ENCODE measurements around the gene COX5B.
"Not testable (repeated sequence)": the region's sequence is repeated elsewhere in the genome, so short reads cannot be mapped to it uniquely, and the experiment has no call there.

Gene COX5B

GRCh38 chr2:97645695-97646629, at the start of gene COX5B:
Gene COX5B (plus strand): TSS chr2:97646062. CDS start chr2:97646087, 25 bp downstream.
- DNase-seq: peak; percentile 98

DNA sequence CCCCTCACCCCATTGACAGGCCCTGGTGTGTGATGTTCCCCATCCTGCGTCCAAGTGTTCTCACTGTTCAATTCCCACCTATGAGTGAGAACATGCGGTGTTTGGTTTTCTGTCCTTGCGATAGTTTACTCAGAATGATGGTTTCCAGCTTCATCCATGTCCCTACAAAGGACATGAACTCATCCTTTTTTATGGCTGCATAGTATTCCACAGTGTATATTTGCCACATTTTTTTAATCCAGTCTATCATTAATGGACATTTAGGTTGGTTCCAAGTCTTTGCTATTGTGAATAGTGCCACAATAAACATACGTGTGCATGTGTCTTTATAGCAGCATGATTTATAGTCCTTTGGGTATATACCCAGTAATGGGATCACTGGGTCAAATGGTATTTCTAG, 49.7 kb upstream of the COX5B start:
- not testable (repeated sequence) for DNase-seq

- DNase-seq: not testable (repeated sequence)
Observed at GRCh38 chr2:97601537-97601936, 44.3 kb upstream of the COX5B start.

DNA sequence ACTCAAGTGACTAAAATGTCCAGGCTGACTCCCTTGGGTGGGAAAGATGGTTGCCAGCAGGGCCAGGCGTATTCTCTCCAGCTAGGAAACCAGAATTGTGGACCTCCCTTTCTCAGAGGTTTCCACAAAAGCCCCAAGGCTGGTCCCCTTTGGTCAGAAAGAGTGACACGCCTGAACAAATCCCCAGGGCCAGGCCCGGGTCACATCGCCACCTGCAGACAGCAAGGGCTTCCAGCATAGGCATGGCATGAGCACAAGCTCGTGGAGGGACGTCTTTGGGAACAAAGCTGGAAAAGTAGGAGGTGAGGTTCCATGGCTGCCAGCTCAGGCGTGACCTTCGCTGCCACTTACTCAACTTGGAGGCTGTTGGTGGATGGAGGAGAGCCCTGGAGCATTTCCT, 40.8 kb upstream of the COX5B start:
- DNase-seq: not testable (repeated sequence)

GRCh38 chr2:97605524-97606339, 40.1 kb upstream of the COX5B start:
- not testable (repeated sequence) for DNase-seq

GRCh38 chr2:97608745-97609144, 37.1 kb upstream of the COX5B start:
- DNase-seq: not testable (repeated sequence)

DNA sequence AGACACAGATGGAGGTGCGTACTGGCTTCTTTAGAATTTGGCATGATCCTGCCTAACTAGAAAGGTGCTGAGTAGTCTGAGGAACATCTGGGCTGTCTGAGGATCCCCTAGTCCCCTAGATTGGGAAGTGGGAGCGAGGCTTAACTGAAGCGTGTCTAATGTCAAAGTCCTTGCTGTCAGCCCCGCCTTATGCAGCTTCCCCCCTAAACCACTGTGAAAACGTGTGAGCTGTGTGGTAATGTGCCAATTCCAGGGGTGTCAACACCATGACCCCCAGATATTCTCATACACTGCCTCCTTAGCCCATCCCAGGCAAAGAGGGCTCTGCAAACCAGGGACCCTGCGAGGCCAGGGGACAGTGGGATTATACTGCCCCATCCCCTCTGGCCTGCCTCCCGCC, 34.0 kb upstream of the COX5B start:
- DNase-seq: not testable (repeated sequence)

- DNase-seq: not testable (repeated sequence)
Observed at GRCh38 chr2:97615746-97616145, 30.1 kb upstream of the COX5B start.

- DNase-seq: no peak
Observed at GRCh38 chr2:97617911-97618310, 28.0 kb upstream of the COX5B start.

- not testable (repeated sequence) for DNase-seq
Observed at GRCh38 chr2:97618939-97619827, 26.7 kb upstream of the COX5B start.

- DNase-seq: not testable (repeated sequence)
Observed at GRCh38 chr2:97620492-97620891, 25.4 kb upstream of the COX5B start.

DNA sequence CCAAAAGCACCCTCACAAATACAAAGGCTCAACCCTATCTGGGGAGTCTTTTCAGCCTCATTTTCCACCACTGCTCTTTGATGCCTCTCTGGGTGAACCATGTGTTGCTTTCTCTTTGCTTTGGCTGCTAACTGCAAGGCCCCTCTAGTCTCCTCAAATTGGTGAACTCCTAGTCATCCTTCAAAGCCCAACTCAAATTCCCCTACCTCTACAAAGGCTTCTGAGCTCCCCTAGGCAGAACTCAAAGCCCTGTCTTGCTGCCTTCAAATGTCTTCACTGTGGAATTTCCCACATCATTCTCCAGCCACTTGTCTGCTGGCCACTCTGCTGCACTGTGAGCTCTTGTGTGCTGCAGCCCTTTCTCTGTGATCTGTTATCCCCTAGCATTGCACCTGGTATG, 22.9 kb upstream of the COX5B start:
- not testable (repeated sequence) for DNase-seq

- not testable (repeated sequence) for DNase-seq
Observed at GRCh38 chr2:97625354-97626048, 20.4 kb upstream of the COX5B start.

- DNase-seq: not testable (repeated sequence)
Observed at GRCh38 chr2:97626049-97626430, 19.8 kb upstream of the COX5B start.

- DNase-seq: no peak
Observed at GRCh38 chr2:97644023-97644717, 1.7 kb upstream of the COX5B start.

DNA sequence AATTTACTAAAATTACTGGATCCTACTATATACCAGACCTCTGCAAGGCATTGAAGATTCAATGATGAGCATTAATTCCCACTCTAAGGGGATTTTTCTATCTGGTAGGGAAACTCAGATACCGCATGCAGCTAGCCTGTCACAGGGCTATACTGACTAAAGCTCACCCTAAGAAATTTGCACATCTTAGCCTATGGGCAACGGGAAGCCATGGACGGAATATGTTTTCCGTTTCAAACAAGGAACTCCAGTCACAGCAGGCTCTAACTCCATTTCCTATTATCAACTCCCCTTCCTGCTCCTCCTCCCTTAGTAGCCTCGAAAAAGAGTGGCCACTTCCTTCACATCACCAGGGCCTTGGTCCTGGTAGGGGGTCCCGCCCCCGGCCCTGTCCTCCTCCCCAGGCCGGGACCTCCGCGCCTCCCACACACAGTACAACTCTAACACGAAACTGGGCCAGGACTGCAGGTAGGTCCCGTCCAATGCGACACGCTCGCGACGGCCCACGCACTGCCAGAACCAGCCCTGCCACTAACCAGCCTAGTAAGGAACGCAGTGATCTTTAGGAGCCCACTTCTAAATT, 659 bp upstream of the COX5B start:
- DNase-seq: no peak

DNA sequence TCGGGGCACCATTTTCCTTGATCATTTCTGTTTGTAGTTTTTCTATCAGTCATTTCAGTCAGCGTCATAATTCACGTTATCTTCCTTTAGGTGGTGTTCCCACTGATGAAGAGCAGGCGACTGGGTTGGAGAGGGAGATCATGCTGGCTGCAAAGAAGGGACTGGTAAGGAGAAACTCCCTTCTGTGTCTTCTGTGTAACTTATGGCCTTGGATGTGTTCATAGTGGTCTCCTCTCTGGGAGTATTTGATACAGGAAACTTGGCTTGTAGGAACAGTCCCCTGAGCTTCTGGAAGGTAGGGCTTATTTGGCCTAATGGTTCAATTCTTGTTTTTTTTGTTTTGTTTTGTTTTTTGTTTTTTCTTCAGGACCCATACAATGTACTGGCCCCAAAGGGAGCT, 1.1 kb downstream of the COX5B start:
- no peak for DNase-seq

GRCh38 chr2:97651114-97651513, 5.3 kb downstream of the COX5B start:
- DNase-seq: no peak

GRCh38 chr2:97653473-97653872, 7.6 kb downstream of the COX5B start:
- DNase-seq: no peak

GRCh38 chr2:97653874-97654273, 8.0 kb downstream of the COX5B start:
- DNase-seq: no peak

GRCh38 chr2:97654309-97654708, 8.4 kb downstream of the COX5B start:
- DNase-seq: no peak
